ENCODE results near the gene TANC2.

The TANC2 gene

DNA sequence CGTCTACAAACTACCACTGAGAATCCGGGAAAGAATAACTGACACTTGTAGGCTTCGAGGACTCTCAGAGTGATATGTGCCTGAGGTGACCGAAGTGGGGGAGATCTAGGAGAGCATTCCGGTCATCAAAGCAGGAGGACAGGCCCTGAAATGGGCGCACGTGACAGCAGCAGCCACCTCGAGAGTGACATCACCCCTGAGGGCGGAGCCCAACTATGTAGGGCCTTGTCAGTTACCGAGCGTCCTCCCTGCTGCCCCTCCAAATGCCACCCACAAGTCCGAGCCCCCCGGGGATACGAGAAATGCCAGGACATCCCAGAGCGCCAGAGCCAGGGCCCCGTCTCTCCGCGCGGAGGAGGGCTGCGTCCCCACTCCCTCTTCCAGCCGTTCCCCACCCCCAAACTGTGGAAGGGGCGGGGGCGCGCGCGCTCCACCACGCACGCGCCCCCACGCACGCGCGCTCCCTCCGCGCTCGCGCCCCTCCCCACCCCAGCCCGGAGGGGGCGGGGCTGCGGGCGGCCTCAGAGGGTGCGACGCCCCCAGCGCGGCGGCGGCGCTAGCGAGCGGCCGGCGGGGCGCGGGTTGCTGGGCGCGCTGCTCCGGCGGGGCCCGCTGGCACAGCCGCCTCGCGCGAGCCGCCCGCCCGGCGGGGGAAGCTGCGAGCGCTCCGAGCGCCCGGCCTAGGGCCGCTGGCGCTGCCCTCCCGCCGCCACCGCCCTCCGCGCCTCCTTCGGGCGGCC is at the start of gene TANC2:
Gene TANC2, plus strand, starts transcription at position 550 of the 740 bp plus-strand sequence. CDS start 43,325 bp downstream, outside the sequence.
- peak; percentile 88 for DNase-seq (ENCODE audit: low spot score)

DNA sequence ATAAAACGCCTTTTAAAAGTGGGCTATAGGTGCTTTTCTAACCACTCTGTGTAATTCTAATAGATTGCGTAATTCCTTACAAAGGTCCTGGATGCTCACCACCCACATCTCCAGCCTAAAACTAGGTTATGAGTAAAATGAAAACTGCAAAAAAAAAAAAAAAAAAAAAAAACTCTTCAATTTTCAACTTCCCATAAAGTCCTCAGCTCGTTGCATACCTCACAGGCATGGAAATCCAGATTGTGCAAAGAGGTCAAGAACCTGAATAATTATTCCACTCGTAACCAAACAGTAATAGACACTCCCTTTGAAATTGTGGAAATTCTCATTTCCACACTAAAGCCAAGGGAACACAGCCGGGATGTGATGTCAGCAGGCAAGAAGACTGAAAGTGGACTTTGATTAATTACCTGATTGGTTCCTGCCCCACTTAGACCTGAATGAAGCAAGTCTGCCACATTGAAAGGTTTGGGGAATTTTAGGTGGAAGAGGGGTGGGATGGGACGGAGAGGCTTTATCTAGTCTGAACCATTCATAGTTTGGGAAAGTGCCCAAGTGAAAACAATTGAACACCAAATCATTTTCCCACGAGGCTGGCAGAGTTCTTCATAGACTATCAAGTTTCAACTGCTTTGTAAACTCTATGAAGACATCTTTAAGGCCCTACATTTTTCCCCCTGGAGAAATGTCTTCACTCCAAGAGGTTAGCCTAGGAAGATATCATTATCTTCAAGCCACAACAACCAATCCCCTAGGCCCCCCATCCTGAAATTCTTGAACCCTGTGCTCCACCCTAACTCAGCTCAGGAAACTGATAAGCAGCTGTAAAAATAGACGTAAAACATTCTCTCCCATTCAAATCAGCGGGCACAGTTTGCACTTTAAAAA is 49.1 kb upstream of the TANC2 start:
- DNase-seq (ENCODE audit: low spot score) = no peak

DNA sequence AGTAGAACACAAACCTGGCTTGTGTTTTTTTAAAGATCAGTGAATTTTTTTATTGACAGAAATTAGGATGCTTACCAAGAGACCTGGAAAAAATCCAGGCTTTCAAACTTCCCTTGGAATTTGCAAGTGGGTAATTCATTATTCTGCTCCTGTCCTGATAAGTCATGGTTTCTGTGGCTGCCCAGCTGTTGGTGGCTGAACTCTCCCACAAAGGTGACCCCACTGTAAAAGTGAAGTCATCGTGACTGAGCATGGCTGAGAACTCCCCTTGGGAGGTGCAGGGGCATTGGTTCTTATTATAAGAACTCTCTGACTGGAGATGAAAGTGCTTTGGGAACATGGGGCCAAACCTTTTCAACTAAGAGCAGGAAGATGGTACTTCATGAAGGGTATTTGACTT is 46.6 kb upstream of the TANC2 start:
- DNase-seq (ENCODE audit: low spot score) = no peak

GRCh38 chr17:62920300-62920699 is 45.7 kb upstream of the TANC2 start:
- no peak for DNase-seq (ENCODE audit: low spot score)

- DNase-seq (ENCODE audit: low spot score) = no peak
These were observed 44.2 kb upstream of the TANC2 start for GRCh38 chr17:62921817-62922216.

DNA sequence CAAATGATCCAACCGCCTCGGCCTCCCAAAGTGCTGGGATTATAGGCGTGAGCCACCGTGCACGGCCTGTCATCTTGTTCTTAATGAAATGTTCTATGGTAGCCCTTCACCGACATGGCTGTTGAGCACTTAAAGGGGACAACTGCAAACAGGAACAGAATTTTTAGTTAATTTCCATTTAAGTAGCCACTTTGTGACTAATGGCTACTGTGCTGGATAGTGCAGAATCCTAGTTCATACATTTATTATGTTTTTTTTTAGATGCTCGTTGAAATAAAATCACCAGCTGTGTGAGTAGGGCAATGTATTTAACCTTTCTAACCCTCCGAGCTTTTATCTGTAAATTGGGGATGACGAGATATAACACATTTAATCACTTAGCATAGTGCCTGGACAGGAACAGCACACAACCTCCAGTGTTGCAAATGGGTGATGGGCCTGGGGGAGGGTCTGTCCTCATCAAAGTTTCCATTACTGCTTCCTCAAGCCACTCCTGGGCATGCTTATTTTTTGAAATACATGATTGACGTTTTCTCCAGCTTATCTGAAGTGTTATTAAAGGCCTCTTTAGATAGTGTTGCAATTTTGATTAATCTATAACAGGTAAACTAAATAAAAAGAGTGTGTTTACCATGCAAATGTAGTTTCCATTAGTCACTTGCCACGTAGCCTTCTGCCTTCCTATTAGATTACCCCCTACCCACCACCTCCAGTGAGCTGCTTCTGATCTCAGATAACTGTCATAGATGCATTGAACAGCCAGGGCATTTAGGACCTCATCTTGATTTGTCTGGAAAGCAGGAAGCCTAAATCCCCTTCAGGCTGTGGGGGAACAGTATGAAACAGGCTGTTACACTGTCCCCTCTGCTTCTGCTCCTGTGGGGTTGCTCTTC is 42.5 kb upstream of the TANC2 start:
- no peak for DNase-seq (ENCODE audit: low spot score)

DNA sequence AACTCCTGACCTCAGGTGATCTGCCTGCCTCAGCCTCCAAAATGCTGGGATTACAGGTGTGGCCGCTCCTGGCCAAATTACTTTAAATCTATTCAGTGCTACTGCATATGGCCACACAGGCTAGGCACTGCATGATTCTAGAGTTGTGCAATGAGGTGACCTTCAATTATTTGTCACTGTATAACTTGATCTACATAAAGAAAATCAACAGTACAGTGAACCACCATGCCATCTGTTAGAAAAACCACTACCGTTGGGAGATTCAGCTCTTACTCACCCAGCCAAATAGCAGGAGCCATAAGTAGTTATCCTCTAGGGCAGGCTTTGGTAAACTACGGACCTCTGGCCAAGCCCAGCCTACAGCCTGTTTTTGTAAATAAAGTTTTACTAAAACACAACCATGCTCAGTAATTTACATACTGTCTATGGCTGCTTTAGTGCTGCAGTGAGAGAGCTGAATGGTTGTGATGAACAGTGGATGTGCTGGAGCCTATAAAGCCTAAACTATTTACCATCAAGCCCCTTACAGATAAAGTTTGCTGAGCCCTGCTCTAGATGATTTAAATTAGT is 40.7 kb upstream of the TANC2 start:
- no peak for DNase-seq (ENCODE audit: low spot score)

DNA sequence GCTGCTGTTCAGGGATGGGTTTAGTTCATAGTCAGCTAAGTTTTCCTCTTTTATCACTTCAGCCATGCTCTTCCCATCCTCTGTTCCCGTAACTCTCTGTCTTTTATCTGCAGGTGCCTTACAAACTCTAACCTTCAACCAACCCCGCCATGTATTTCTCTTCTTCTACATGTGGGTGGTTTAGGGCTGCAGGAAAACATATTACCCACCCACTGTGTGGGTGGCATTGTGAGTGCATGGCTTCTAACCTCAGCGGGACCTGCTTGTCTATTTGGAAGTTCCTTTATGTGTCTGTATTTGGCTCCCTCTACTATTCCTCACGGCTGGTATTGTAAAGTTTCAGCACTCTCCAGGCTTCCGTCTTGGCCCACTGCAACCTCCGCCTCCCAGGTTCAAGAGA is 39.0 kb upstream of the TANC2 start:
- DNase-seq (ENCODE audit: low spot score) = no peak

DNA sequence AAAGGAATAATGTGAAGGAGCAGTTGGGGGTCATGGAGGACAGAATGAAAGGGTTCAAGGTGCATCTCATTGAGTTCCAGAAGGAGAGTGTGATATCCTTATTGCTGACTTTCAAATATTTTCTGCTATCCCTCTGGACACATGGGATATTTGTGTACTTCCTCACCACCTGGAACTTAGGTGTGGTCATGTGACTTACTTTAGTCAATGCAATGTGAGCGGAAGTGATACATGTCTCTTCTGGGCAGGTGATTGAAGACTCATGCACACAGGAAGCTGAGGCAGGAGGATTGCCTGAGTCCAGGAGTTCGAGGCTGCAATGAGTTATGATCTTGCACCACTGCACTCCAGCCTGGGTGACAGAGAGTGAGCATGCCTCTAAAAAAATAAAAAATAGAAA is 36.7 kb upstream of the TANC2 start:
- no peak for DNase-seq (ENCODE audit: low spot score)

DNA sequence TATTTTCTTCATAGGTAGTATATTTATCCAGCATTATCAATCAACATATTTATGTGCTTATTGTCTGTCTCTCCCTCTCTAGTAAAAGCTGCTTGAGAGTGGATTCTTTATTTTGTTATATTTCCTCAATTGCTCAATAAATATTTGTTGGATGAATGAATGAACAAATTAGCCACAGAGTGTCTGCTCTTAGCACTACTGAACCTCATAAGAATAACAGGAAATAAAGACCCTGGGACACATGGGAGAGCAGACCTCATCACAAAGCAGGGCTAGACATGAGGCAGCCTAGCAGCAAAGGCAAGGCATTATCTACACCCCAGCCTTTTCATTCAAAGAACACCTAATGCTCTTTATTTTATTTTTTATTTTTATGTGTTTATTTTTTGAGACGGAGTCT is 34.9 kb upstream of the TANC2 start:
- no peak for DNase-seq (ENCODE audit: low spot score)

DNA sequence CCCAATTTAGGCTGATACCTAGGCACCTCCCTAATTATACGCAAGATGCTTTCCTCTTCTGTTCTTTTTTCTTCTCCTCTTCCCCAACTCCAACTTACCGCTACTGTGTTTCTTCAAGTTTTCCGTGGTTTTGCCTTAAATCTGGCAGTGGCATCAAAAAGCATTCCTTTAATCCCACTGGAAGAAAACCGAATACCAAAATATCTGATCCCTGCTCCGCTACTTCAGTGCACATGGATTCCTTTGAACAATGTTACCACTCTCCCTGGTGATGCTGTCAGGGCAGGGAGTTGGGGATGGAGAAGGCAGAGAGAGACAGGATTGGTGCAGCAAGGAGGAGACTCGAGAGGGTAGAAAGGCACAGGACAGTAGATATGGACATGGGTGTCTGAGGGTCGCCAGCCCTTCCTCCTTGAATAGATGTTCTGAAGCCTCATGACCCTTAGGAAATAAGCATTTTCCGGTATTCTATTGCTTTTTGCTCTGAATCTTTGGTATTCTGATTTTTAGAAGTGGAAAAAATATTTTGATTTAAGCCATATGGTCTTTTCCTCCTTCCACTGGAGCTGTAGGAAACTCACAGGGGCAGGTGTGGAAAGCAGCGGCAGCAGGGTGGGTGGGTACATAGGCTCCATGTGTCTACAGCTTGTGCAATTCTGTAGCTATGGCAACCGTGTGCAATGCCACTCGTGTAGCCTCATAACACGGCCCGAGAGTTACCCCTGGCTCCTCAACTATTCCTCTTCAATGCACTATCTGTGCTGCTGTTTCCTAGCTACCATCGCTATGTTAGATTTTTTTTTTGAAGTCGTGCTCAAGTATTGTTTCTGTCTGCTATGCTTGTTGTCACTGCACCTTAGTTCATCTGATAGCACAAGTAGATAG is 32.3 kb upstream of the TANC2 start:
- no peak for DNase-seq (ENCODE audit: low spot score)

DNA sequence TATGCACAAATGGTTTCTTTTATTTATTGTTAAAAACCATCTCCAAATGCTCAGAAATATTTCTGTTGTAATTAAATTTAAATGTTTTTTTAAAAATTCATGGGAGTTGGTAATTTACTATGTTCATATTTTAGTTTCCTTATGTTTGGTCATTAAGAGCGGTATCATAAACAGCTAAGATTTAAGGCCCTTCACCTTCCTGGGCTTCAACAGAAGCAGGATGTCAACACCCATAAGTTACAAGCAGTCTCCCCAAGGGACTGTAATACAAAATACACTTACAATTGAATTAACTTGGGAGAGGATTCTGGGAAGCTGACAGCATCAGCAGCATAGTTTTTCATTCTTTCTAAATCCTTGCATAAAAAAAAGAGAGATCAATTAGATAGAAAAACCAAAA is 30.9 kb upstream of the TANC2 start:
- DNase-seq (ENCODE audit: low spot score) = no peak

GRCh38 chr17:62935523-62935922 is 30.5 kb upstream of the TANC2 start:
- DNase-seq (ENCODE audit: low spot score) = no peak

GRCh38 chr17:62937606-62938005 is 28.4 kb upstream of the TANC2 start:
- no peak for DNase-seq (ENCODE audit: low spot score)

- no peak for DNase-seq (ENCODE audit: low spot score)
These were observed 24.6 kb upstream of the TANC2 start for GRCh38 chr17:62941358-62941991.

GRCh38 chr17:62948370-62948769 is 17.7 kb upstream of the TANC2 start:
- DNase-seq (ENCODE audit: low spot score) = no peak

- DNase-seq (ENCODE audit: low spot score) = no peak
These were observed 17.0 kb upstream of the TANC2 start for GRCh38 chr17:62949036-62949435.

DNA sequence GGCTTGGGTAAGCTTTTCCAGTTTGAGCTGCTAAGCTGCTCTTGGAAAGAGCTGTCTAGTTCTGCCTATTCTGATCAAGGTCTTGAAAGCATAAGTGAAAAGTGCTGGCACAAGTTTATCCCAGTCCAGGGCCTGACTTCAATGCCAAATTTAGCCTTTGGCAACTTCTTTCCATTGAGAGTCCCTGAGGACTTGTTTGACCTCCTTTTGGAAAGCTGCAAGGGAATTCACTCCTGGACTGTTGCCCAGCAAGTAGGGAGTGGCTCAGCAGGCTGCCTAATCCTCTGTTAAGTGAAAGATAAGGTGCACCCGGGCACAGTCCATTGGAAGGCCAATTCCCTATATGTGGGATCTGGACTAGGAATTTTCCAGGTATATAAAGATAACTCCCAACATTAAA is 16.0 kb upstream of the TANC2 start:
- no peak for DNase-seq (ENCODE audit: low spot score)

GRCh38 chr17:62955841-62956352 is 10.1 kb upstream of the TANC2 start:
- DNase-seq (ENCODE audit: low spot score) = no peak

GRCh38 chr17:62963296-62963695 is 2.7 kb upstream of the TANC2 start:
- DNase-seq (ENCODE audit: low spot score) = no peak
